ENCODE measurements around the gene TM4SF4.

- TF ChIP-seq CTCF (IDR thresholded peaks at IDR 0.05; ENCODE audit: low read length) (no peak), EZH2phosphoT487 (IDR thresholded peaks at IDR 0.05; ENCODE audit: low read length) (no peak)
These were observed 6.6 kb downstream of the TM4SF4 start for GRCh38 chr3:149481056-149481455.
